T47D (cell line): ENCODE data around the gene TULP4.
A peak's percentile ranks its signal among the peaks of the same experiment; 100 is the strongest.
"Not testable (repeated sequence)": the region's sequence is repeated elsewhere in the genome, so short reads cannot be mapped to it uniquely, and the experiment has no call there.

Experiments
- DNase-seq, 2 experiments: peaks; one replicate each; pipeline versions ENCODE4 v3.0.0 to v3.0.0-alpha.2; 2011 to 2012; ENCODE audit warnings: low read depth in 1 of 2, low spot score in 1 of 2
- JUND ChIP-seq: IDR thresholded peaks from 2 replicates; pipeline ENCODE4 v1.6.1; 2012; ENCODE audit warnings: low read depth
- in situ Hi-C: cut with HindIII; loops from 2 replicates; pipeline ENCODE4 v1.10.0; 2016; ENCODE audit warnings: low sequenced_read_pairs, low pct_unique_long_range_greater_than_20kb

TULP4 gene

DNA sequence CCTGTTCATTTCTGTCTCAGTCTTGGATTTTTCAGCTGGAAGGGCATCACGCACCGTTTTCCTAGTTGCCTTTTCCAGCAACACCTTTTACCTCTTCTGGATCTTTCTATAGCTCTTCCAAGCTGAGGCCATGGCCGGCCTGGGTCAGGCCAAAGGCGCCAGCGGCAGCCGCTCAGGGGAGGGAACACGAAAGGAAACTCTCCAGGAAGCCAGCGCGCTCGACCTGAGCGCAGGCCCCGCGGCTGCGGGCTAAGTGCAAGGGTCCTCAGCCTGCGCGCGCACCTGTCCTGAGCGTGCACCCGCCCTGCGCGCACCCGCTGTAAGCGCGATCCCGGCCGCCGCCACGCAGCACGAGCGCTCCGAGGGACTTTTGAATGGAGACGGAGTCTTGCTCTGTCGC is 203.8 kb downstream of the TULP4 start:
- in situ Hi-C loops: no loop called here
- no peak for TF ChIP-seq JUND
- DNase-seq: no peak

DNA sequence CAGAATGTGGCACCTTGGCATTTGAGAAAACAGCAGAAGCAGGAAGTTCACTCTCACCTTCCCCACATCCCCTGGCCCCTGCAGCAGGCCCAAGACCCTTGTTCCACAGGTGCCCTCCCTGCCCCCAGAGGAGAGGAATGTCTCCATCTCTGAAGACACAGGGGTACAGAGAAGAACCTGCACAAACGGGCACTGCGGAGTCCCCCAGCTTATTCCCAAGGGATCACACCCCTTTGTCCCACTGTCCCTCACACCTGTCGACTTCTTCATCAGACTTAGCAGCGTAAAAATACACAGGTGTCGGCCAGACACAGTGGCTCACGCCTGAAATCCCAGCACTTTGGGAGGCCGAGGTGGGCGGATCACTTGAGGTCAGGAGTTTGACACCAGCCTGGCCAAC is 204.8 kb downstream of the TULP4 start:
- in situ Hi-C loops: no loop called here
- no peak for DNase-seq
- TF ChIP-seq JUND: no peak

DNA sequence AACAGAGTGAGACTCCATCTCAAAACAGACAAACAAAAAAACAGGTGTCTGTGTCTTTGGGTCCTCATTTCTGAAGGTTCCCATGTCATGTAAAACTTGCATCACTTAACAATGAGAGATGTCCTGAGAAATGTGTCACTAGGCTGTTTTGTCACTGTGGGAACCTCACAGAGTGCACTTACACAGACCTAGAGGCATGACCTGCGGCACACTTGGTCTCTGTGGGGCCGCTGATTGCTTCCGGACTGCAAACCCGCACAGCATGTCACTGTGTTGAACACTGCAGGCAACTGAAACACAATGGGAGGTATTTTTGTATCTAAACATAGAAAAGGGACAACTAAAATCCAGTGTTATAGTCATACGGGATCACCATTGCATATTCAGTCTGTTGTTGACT is 205.3 kb downstream of the TULP4 start:
- no peak for DNase-seq
- in situ Hi-C loops: no loop called here

DNA sequence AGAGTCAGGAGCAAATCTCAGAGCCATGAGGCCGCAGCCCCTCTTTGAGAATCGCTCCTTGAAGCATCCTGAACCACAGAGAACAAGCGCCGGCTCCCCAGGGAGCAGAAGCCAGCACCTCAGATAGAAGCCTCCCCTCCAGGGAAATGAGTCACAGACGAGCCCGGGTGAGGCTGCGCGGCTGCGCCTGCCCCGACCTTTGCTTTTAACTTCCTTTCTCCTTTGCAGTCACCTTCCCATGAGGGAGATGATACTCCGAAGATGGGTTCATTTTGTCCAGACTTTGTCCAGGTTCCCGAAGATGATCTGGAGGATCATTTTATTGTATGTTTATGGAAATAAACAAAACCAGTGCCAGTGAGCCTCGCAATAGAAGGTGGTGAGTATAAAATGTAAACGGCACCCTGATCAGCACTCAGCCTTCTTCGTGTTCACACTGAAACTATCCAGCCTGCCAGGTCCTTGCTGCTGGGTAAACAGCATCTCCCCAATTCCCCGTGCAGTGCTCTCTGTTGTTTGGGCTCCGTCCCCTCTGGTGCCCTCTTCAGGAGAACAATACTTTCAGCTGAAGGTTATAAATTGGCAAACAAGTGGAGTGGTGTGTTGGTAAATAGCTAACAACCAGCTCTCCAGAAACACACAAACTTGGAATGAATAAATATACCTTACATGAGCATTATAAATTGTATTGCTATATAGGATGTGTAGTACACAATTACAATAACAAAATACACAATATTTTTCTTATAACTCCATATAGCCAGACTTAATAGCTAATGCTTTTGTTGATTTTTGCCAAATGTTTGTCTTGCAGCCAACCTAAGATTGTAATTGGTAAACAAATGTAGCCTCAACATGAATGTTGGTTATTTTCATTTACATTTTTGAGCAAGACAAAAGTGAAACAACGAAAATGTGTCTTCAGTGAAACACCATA is 206.2 kb downstream of the TULP4 start:
- no peak for TF ChIP-seq JUND
- in situ Hi-C loops: no loop called here
- peak; percentile 48 to 77 for DNase-seq

More for the DNA sequence above, 205.3 kb downstream of the TULP4 start:
- TF ChIP-seq JUND: no peak

DNA sequence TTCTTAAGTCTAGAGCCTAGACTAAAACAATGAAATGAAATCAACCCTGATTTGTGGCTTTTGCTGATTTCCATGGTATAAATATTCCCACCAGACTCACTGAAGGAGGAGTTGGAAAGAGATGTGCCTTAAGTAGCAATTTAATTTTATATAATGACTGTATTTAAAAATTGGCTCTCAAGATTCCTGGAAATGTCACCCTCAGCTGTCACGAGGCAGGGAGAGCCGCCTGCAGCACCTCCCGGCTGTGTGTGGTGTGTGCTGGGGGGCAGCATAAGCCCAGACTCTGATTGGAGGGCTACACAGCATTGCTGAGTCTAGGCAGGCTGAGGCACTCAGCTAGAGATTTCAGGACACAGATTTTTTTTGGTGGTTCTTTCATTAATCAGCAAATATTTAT is 207.0 kb downstream of the TULP4 start:
- in situ Hi-C loops: no loop called here
- TF ChIP-seq JUND: no peak
- DNase-seq: no peak

DNA sequence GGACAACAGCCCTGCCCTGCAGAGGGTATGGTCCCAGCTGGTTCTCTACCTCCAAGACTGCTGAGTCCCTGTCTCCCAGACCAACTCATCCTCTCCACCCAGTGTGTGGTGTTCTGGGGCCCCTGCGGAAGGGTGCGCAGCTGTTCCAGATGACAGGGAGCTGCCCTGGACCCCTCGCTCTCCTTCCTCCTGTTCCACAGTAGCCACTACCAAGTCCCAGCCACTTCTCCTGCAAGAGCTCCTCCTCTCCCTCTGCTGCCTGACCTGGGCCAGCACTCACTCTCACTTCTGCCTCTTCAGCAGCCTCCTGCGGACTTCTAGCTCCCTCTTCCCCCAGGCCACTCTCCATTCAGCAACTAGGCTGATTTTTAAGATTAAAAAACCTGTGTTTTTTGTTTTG is 207.5 kb downstream of the TULP4 start:
- in situ Hi-C loops: no loop called here
- no peak for DNase-seq
- no peak for TF ChIP-seq JUND

DNA sequence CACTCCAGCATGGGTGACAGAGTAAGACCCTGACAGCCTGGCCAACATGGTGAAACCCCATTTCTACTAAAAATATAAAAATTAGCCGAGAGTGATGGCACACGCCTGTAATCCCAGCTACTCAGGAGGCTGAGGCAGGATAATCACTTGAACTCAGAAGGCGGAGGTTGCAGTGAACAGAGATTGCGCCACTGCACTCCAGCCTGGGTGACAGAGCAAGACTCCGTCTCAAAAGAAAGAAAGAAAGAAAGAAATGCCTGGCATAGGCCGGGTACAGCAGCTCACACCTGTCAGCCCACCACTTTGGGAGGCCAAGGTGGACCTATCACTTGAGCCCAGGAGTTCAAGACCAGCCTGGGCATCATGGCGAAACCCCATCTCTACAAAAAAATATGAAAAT is 208.7 kb downstream of the TULP4 start:
- DNase-seq, in situ Hi-C loops: not testable (repeated sequence)

DNA sequence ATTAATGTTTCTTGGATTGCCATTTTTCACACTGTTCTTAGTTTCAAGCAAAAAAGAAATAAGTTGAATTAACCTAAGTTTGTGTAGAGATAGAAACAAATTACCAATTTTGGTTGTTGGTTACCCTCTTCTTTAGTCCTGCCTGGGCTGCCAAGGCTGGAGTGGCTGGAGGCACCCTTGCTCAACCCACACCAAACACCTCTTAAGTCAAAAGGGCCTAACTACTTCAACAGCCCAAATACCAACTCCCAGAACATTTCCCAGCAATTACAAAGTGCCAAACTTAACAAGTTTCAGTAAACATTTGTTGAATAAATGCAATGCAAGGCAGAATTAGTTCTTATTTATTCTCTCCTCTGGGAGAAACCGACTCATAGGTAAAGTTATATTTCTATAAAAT is 209.5 kb downstream of the TULP4 start:
- no peak for TF ChIP-seq JUND
- no peak for DNase-seq
- in situ Hi-C loops: no loop called here

DNA sequence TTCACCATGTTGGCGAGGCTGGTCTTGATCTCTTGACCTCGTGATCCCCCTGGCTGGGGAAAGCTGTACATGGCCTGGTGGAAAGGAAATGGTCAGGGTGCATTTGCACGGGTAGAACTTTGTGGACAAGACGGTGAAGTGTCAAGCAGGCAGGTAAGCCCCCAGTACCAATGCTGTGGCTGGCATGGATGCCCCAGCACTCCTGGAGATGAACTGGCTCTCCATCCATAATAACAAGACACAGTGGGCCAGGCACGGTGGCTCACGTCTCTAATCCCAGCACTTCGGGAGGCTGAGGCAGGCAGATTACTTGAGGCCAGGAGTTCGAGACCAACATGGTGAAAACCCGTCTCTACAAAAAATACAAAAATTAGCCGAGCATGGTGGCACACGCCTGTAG is 210.4 kb downstream of the TULP4 start:
- in situ Hi-C loops: no loop called here
- no peak for DNase-seq

DNA sequence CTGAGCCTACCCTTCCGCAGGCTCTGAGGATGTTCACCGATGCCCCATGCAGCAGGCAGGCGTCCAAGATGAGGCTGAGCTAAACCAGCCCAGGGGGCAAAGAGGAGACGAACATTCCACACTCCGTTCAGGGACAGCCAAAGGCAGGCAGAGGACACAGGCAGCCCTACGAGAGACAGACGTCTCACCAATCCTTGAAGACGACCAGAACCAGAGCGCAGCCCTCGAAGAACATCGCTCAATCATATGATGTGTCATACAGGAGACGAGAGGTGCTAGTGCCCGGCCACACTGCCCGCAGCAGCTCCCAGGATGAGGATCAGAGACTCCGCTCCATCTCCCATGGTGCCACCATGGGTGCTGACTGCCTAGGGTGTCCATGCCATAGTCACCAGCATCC is 212.0 kb downstream of the TULP4 start:
- in situ Hi-C loops: no loop called here
- DNase-seq: no peak
- TF ChIP-seq JUND: no peak

More for the DNA sequence above, 210.4 kb downstream of the TULP4 start:
- TF ChIP-seq JUND: no peak

DNA sequence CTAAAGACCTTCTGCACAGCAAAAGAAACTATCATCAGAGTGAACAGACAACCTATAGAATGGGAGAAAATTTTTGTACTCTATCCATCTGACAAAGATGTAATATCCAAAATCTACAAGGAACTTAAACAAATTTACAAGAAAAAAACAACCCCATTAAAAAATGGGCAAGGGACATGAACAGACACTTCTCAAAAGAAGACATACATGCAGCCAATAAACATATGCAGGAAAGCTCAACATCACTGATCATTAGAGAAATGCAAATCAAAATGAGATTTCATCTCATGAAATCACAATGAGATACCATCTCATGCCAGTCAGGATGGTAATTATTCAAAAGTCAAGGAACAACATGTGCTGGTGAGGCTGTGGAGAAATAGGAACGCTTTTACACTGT is 215.6 kb downstream of the TULP4 start:
- DNase-seq, in situ Hi-C loops: not testable (repeated sequence)

DNA sequence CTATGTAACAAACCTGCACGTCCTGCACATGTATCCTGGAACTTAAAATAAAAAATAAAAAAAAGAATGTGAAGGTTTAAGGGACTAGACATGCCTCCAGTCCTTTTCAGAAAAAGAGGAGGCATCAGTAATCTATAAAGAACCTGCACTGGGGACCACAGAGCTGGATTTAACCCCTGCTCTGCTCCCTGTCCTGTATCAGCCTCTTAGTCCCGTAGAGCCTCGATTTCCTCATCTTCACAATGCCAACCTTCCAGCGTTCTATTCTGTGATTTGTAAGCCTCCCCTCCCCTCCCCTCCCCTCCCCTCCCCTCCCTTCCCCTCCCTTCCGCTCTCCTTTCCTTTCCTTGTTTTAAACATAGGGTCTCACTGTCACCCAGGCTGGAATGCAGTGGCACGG is 216.6 kb downstream of the TULP4 start:
- TF ChIP-seq JUND: no peak
- DNase-seq: no peak
- in situ Hi-C loops: no loop called here

DNA sequence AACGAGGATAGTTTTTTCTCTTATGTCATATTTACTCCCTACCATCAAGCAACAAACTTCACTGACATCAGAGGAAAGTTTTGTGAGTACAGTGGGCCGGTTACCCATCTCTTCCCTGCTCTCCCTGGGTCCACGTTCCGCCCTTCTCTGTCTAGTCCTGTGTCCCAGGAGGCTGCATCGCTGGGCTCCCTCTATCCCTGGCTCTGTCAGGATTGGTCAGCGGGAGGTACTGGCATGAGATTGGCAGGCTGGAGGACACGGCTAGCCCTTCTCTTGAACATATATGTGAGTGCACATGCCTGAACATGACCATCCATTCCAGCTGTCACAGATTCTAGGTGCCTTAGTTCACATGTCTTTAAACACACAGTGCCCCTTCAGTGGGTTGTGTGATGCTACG is 217.4 kb downstream of the TULP4 start:
- TF ChIP-seq JUND: no peak
- in situ Hi-C loops: no loop called here

DNA sequence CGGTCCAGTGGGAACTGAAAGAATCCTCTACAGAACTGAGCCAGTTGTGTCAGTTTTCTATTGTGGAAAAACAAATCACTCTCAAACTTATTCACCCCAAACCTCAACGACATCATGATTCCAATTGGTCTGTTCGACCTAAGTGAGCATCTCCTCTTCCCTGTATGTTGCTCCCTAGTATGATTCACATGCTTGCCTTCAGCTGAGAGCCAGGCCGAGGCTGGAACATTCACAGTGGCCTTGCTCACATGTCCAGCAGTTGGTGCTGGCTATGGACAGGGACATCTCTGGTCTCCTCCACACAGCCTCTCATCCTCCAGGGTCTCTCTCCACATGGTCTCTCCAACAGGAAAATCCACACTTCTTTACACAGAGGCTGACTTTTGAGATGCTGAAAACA is 219.3 kb downstream of the TULP4 start:
- no peak for DNase-seq
- in situ Hi-C loops: no loop called here

More for the DNA sequence above, 217.4 kb downstream of the TULP4 start:
- DNase-seq: no peak

More for the DNA sequence above, 219.3 kb downstream of the TULP4 start:
- no peak for TF ChIP-seq JUND
